HepG2 (cell line): ENCODE results near the gene TMEM129. TPM values are rescaled to one million over a fixed set of nuclear protein-coding genes. Genes with fewer than 3 reads are reported as not detected.

Source experiments
- ATAC-seq: fragments of 200-7000 bp; cut with Tn5 transposase; 3 replicates; pipeline ENCODE4 v1.9.1; 2020; ENCODE audit warnings: mild to moderate bottlenecking, moderate library complexity
- BruUV-seq: library from RNA; stranded (reverse); fragments of 400-500 nt; replicated peaks from 2 replicates; lab custom pipeline; 2021; lab: Mats Ljungman, UMichigan
- CTCF ChIA-PET: fragments of 300-600 bp; formaldehyde crosslinking; extraction: SDS; loops from one replicate; lab custom pipeline; 2021; ENCODE audit warnings: low total read pairs, inconsistent platforms, low intra/inter-chr PET ratio; lab: Yijun Ruan, JAX
- POLR2A ChIA-PET: fragments of 350-600 bp; sonication (Branson Sonifier 250); formaldehyde crosslinking; loops from one replicate; lab custom pipeline; 2020; ENCODE audit warnings: antibody characterized with exemption, inconsistent platforms; lab: Yijun Ruan, JAX
- DNase-seq: peaks from one replicate; pipeline ENCODE4 v3.0.0-alpha.2; 2015; ENCODE audit warnings: low spot score
- FAIRE-seq: peaks from 3 replicates; lab custom pipeline; 2011; peaks lifted over from hg19 to GRCh38; lab: Jason Lieb, UNC
- H2AFZ ChIP-seq: one replicate; pipeline ENCODE4 v1.6.1; 2011; ENCODE audit warnings: low read length, inconsistent platforms
- H3K27ac ChIP-seq: fragments of 300-600 bp; 3 replicates; pipeline ENCODE4 v1.8.0; 2011; ENCODE audit warnings: mixed run types, mild to moderate bottlenecking, mixed read lengths, low read length, inconsistent platforms; ENCODE audit not compliant: insufficient read depth; ENCODE audit errors: extremely low read length
- H3K27me3 ChIP-seq, 2 experiments: fragments of 200-600 bp in 1 of 2; 2 replicates in 1 of 2; 3 replicates in 1 of 2; pipeline versions ENCODE4 v1.6.0 to v1.8.0; 2011; ENCODE audit warnings: low read length in 2 of 2, mild to moderate bottlenecking in 2 of 2, moderate library complexity in 2 of 2, inconsistent platforms in 1 of 2; ENCODE audit not compliant: insufficient read depth in 2 of 2, control insufficient read depth in 1 of 2
- H3K36me3 ChIP-seq, 2 experiments: fragments of 200-600 bp in 1 of 2; replicated peaks in 1 of 2; 2 replicates in 1 of 2; 3 replicates in 1 of 2; pipeline versions ENCODE4 v1.5.1 to v1.8.0; 2011; ENCODE audit warnings: low read length in 2 of 2, inconsistent platforms in 1 of 2; ENCODE audit not compliant: insufficient read depth in 2 of 2, control insufficient read depth in 1 of 2
- H3K4me1 ChIP-seq: 2 replicates; pipeline ENCODE4 v1.5.1; 2012; ENCODE audit warnings: low read length, inconsistent platforms; ENCODE audit not compliant: insufficient read depth
- H3K4me2 ChIP-seq: 2 replicates; pipeline ENCODE4 v1.6.0; 2011; ENCODE audit warnings: low read depth, low read length, inconsistent platforms
- H3K4me3 ChIP-seq, 3 experiments: fragments of 200-600 bp in 1 of 3; sonication (generic), shearing (Covaris generic) in 1 of 3; replicated peaks in 1 of 3; 2 replicates each; pipeline ENCODE4 v1.5.1; 2011 to 2016; ENCODE audit warnings: low read length in 3 of 3, inconsistent platforms in 2 of 3, low read depth in 2 of 3, mild to moderate bottlenecking in 2 of 3, control low read depth in 1 of 3, mixed read lengths in 1 of 3; ENCODE audit not compliant: insufficient read depth in 1 of 3
- H3K79me2 ChIP-seq: one replicate; pipeline ENCODE4 v1.6.1; 2011; ENCODE audit warnings: low read length, inconsistent platforms; ENCODE audit not compliant: insufficient read depth
- H3K9ac ChIP-seq: 2 replicates; pipeline ENCODE4 v1.6.0; 2011; ENCODE audit warnings: mild to moderate bottlenecking, low read depth, low read length, inconsistent platforms; ENCODE audit not compliant: insufficient read depth
- H3K9me3 ChIP-seq: 2 replicates; pipeline ENCODE4 v1.5.1; 2012; ENCODE audit warnings: mild to moderate bottlenecking, low read length
- H4K20me1 ChIP-seq: 2 replicates; pipeline ENCODE4 v1.6.0; 2011; ENCODE audit warnings: inconsistent platforms, mild to moderate bottlenecking, low read length, moderate library complexity; ENCODE audit not compliant: insufficient read depth
- AGO2 ChIP-seq: fragments of 200-400 bp; formaldehyde crosslinking; optimal IDR thresholded peaks from 2 replicates; pipeline ENCODE3; 2017; ENCODE audit warnings: mild to moderate bottlenecking, low read depth, low read length, moderate library complexity
- DBP ChIP-seq: sonication (generic); formaldehyde crosslinking; IDR thresholded peaks from 2 replicates; pipeline ENCODE4 v1.4.0; 2020; ENCODE audit warnings: missing genetic modification reagents; ENCODE audit errors: not compliant biosample characterization
- HBP1 ChIP-seq: IDR thresholded peaks from 2 replicates; pipeline ENCODE4 v1.6.1; 2016; ENCODE audit warnings: low read depth, control low read depth
- PATZ1 ChIP-seq: sonication (generic); formaldehyde crosslinking; IDR thresholded peaks from 2 replicates; pipeline ENCODE4 v1.4.0; 2020; ENCODE audit warnings: missing genetic modification reagents
- PITX1 ChIP-seq: sonication (generic); formaldehyde crosslinking; IDR thresholded peaks from 2 replicates; pipeline ENCODE4 v1.5.1; 2020; ENCODE audit warnings: mild to moderate bottlenecking, missing genetic modification reagents
- SRSF1 ChIP-seq: fragments of 200-400 bp; formaldehyde crosslinking; optimal IDR thresholded peaks from 2 replicates; pipeline ENCODE3; 2017; ENCODE audit warnings: mild to moderate bottlenecking, low read depth, low read length, moderate library complexity
- TBX2 ChIP-seq: sonication (generic); formaldehyde crosslinking; IDR thresholded peaks from 2 replicates; pipeline ENCODE4 v1.5.0; 2020; ENCODE audit warnings: missing genetic modification reagents, mild to moderate bottlenecking, borderline replicate concordance
- THAP7 ChIP-seq: sonication (generic); formaldehyde crosslinking; IDR thresholded peaks from 2 replicates; pipeline ENCODE4 v1.8.1; 2023; ENCODE audit warnings: mild to moderate bottlenecking, missing genetic modification reagents
- UBTF ChIP-seq: sonication (generic); formaldehyde crosslinking; IDR thresholded peaks from 2 replicates; pipeline ENCODE4 v1.4.0; 2020; ENCODE audit warnings: mild to moderate bottlenecking, missing genetic modification reagents
- ZFP41 ChIP-seq: sonication (generic); formaldehyde crosslinking; IDR thresholded peaks from 2 replicates; pipeline ENCODE4 v1.4.0; 2020; ENCODE audit warnings: mild to moderate bottlenecking, missing genetic modification reagents, borderline replicate concordance
- ZNF839 ChIP-seq: sonication (generic); formaldehyde crosslinking; IDR thresholded peaks from 2 replicates; pipeline ENCODE4 v1.4.0; 2020; ENCODE audit warnings: missing genetic modification reagents, mild to moderate bottlenecking, borderline replicate concordance
- ZSCAN31 ChIP-seq: sonication (generic); formaldehyde crosslinking; IDR thresholded peaks from 2 replicates; pipeline ENCODE4 v1.5.0; 2020; ENCODE audit warnings: low read depth, mild to moderate bottlenecking, missing genetic modification reagents
- WGBS: methylation state at CpG from one replicate; pipeline ENCODE4 v1.1.6; 2017; ENCODE audit warnings: low lambda C conversion rate; 5-methylcytosine and 5-hydroxymethylcytosine counted together
- in situ Hi-C: cut with HindIII; loops from 2 replicates; pipeline ENCODE4 v1.10.0; 2017; ENCODE audit warnings: low pct_unique_long_range_greater_than_20kb; ENCODE audit not compliant: extremely low pct_ligation_motif_present
- intact Hi-C: fragments of 100-400 bp; cut with micrococcal nuclease; formaldehyde crosslinking; loops from one replicate; pipeline ENCODE4 v1.10.0; 2022; ENCODE audit not compliant: unreplicated experiment
- polyA plus RNA-seq, 8 experiments: library from polyadenylated mRNA; depleted of rRNA in 3 of 8; stranded (reverse) in 7 of 8; unstranded in 1 of 8; fragments of >200 nt; fragmentation: Illumina TruSeq in 4 of 8; extraction: Trizol in 4 of 8; gene quantifications; 2 replicates each; pipeline versions ENCODE4 v1.2.1 to v1.2.3, GENCODE V29; 2011 to 2016; ENCODE audit warnings: low read depth in 4 of 8, missing spikeins in 1 of 8, mixed read lengths in 1 of 8; ENCODE audit not compliant: insufficient read depth in 1 of 8
- total RNA-seq, 5 experiments: library from RNA; depleted of rRNA; stranded (reverse); fragments of >200 nt; fragmentation: Illumina TruSeq; extraction: Trizol; gene quantifications; 2 replicates each; pipeline ENCODE4 v1.2.3, GENCODE V29; 2016; ENCODE audit warnings: low read depth in 1 of 5

TMEM129 gene
- total and polyA plus RNA-seq, 2 of the 13 experiments (the other 11 are each of a cell fraction or from before 2014, with no cell fraction given), result 19.0 to 25.8 TPM

GRCh38 chr4:1759170-1759817, 38.2 kb upstream of the TMEM129 start:
- 54% methylated on average over 6 of the region's 19 CpGs for WGBS
- DNase-seq, result no peak
- no peaks in the 10 kb centered on the region; a peak in 1 of 5 replicates for H3K27me3 ChIP-seq
- 0 out of 2 replicates have a peak, but pooled peaks have one; percentile 22 for TF ChIP-seq ZSCAN31 (CRISPR knock-in tag)
- no peak for TF ChIP-seq HBP1
- 0 out of 2 replicates have a peak, but pooled peaks have one; percentile 37 for TF ChIP-seq UBTF
- TF ChIP-seq DBP, result no peak
- 0 out of 2 replicates have a peak, but pooled peaks have one; percentile 26 for TF ChIP-seq THAP7
- 0 out of 2 replicates have a peak, but pooled peaks have one; percentile 10 for TF ChIP-seq PATZ1 (CRISPR knock-in tag)
- TF ChIP-seq TBX2 (CRISPR knock-in tag), result 0 out of 2 replicates have a peak, but pooled peaks have one; percentile 30
- peak; percentile 74 for TF ChIP-seq AGO2
- peak; percentile 41 for TF ChIP-seq SRSF1
- TF ChIP-seq ZFP41 (CRISPR knock-in tag), result no peak
- TF ChIP-seq PITX1, result peak; percentile 37; the same call in 1 of the 2 replicates
- TF ChIP-seq ZNF839 (CRISPR knock-in tag), result 0 out of 2 replicates have a peak, but pooled peaks have one; percentile 2
- peak overlapping the region; percentile 23 for H3K27ac ChIP-seq
- peak overlapping the region in 1 of 3 experiments; percentile 48; a peak in 1 of 6 replicates for H3K4me3 ChIP-seq
- FAIRE-seq, result no peak
- POLR2A ChIA-PET, result interaction anchor here (0.9 to 34.3 kb wide), 7 partner anchors 8 to 104 kb away, joined by 4 to 1258 read pairs (median 4); partner anchors contain the start of gene FGFR3
- intact Hi-C loops, result no loop called here
- no peak overlapping the region for H2AFZ ChIP-seq
- H3K4me1 ChIP-seq, result peaks cover 88% of the 10 kb centered on the region
- peak overlapping the region; percentile 27; the same call in 1 of the 2 replicates for H3K9ac ChIP-seq
- CTCF ChIA-PET, result interaction anchor here (0.9 to 1.4 kb wide), 2 partner anchors 50 to 51 kb away, joined by 3 read pairs; no protein-coding TSS in a partner anchor
- no peaks in the 10 kb centered on the region for H3K79me2 ChIP-seq
- H3K9me3 ChIP-seq, result no peaks in the 10 kb centered on the region
- H3K4me2 ChIP-seq, result peak overlapping the region; percentile 48
- H4K20me1 ChIP-seq, result no peaks in the 10 kb centered on the region
- no TSS peak for BruUV-seq
- peak; percentile 1 for ATAC-seq
- H3K36me3 ChIP-seq, result no peaks in the 10 kb centered on the region
- in situ Hi-C loops, result loop anchor here (10.0 kb wide), 1 partner anchor 46 kb away; no protein-coding TSS in a partner anchor
